ENCODE results near the gene CATSPER1. TPM values are rescaled to one million over a fixed set of nuclear protein-coding genes. Genes with fewer than 3 reads are reported as not detected.

CATSPER1 gene
- total and polyA plus RNA-seq, 2 experiments from 2014 or later = not detected

DNA sequence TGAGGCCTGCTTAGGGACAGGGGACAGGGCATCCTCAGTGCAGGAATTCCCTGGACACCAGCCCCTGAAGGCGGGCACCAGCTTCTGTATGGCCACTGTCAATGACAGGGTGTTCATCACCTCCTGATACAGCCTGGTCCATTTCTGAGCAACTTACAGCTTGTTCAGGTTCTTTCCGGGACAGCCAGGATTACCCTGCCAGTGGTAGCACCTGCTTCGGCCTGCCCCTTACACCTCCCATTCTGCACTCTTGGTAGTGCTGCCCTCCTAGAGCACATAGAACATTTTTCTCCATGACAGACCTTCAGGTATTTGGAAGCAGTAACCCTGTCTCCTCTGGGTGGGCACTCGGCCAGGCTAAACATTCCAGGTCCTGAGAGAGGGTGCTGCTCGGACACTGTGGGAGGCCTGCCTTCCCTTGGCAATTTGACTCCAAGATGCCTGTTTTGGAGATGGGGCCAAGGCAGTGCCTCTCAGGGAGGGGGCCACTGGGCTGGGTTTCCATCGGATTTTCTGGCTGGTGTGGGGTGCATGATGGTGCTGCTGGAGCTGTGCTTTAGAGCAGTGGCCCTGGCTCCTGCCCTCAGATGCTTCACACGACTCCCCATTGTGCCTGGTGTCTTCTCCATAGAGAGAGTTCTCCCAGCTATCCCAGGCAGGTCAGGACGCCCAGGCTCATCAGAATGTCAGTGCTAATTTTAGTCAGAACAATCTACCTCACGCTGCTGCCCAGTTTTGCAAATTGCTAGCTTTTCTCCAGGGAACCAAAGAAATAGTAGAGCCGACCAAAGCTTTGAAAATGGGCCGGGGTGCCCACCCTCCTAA, 21.5 kb upstream of the CATSPER1 start:
- peaks cover 14% of the 10 kb centered on the region for H3K27me3 Mint-ChIP-seq (ENCODE audit: insufficient read depth, low read depth, poor library complexity)
- Histone ChIP-seq H3K27ac (ENCODE audit: low read depth) (no peak overlapping the region), H3K27me3 (ENCODE audit: insufficient read depth) (no peaks in the 10 kb centered on the region), H3K4me1 (ENCODE audit: insufficient read depth) (peaks cover 16% of the 10 kb centered on the region), H2AFZ (no peak overlapping the region), H3K36me3 (ENCODE audit: insufficient read depth) (no peaks in the 10 kb centered on the region), H4K20me1 (replicated peaks; ENCODE audit: insufficient read depth) (no peaks in the 10 kb centered on the region; the same call in none of the 2 replicates), H3K9me2 (ENCODE audit: insufficient read depth) (no peaks in the 10 kb centered on the region), H3F3A (replicated peaks; ENCODE audit: low read depth) (peaks cover 21% of the 10 kb centered on the region; the same call in 1 of the 2 replicates), H3K4me3 (peak overlapping the region; percentile 81), H3K4me2 (peak overlapping the region; percentile 84), H3K79me2 (replicated peaks; ENCODE audit: insufficient read depth) (peaks cover 9% of the 10 kb centered on the region)
- DNase-seq (ENCODE audit: low spot score) = no peak
- H3K4me3 Mint-ChIP-seq = peak overlapping the region; percentile 87
- peaks cover 17% of the 10 kb centered on the region for H3K36me3 Mint-ChIP-seq (ENCODE audit: low read depth)
- H3K4me1 Mint-ChIP-seq = peaks cover 45% of the 10 kb centered on the region
- TF ChIP-seq ZNF331 (CRISPR knock-in tag; IDR thresholded peaks at IDR 0.05; ENCODE audit: low read depth) (no peak), JUNB (IDR thresholded peaks at IDR 0.05; ENCODE audit: unreplicated experiment) (no peak), ZNF462 (CRISPR knock-in tag; IDR thresholded peaks at IDR 0.05) (no peak), EZH2 (IDR thresholded peaks at IDR 0.05; ENCODE audit: low read depth, unreplicated experiment) (no peak), CTCF (conservative IDR thresholded peaks at IDR 0.05; ENCODE audit: low read depth in 2 of 2) (no peak), POLR2AphosphoS5 (IDR thresholded peaks at IDR 0.05; ENCODE audit: low read depth) (no peak), EZH2phosphoT487 (IDR thresholded peaks at IDR 0.05; ENCODE audit: unreplicated experiment) (no peak), ZNF114 (CRISPR knock-in tag; IDR thresholded peaks at IDR 0.05) (no peak), CREB1 (CRISPR knock-in tag; IDR thresholded peaks at IDR 0.05; ENCODE audit: low read depth) (no peak), NANOG (IDR thresholded peaks at IDR 0.05; ENCODE audit: borderline replicate concordance) (no peak), ETS1 (IDR thresholded peaks at IDR 0.05) (no peak), STAT1 (IDR thresholded peaks at IDR 0.05; ENCODE audit: unreplicated experiment) (no peak)
- TF ChIP-seq, protein P1, sequence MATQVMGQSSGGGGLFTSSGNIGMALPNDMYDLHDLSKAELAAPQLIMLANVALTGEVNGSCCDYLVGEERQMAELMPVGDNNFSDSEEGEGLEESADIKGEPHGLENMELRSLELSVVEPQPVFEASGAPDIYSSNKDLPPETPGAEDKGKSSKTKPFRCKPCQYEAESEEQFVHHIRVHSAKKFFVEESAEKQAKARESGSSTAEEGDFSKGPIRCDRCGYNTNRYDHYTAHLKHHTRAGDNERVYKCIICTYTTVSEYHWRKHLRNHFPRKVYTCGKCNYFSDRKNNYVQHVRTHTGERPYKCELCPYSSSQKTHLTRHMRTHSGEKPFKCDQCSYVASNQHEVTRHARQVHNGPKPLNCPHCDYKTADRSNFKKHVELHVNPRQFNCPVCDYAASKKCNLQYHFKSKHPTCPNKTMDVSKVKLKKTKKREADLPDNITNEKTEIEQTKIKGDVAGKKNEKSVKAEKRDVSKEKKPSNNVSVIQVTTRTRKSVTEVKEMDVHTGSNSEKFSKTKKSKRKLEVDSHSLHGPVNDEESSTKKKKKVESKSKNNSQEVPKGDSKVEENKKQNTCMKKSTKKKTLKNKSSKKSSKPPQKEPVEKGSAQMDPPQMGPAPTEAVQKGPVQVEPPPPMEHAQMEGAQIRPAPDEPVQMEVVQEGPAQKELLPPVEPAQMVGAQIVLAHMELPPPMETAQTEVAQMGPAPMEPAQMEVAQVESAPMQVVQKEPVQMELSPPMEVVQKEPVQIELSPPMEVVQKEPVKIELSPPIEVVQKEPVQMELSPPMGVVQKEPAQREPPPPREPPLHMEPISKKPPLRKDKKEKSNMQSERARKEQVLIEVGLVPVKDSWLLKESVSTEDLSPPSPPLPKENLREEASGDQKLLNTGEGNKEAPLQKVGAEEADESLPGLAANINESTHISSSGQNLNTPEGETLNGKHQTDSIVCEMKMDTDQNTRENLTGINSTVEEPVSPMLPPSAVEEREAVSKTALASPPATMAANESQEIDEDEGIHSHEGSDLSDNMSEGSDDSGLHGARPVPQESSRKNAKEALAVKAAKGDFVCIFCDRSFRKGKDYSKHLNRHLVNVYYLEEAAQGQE (IDR thresholded peaks at IDR 0.05; ENCODE audit: unreplicated experiment) = no peak
- H3K27ac Mint-ChIP-seq = no peak overlapping the region
- no peaks in the 10 kb centered on the region; the same call in 2 of the 3 replicates for H3K9me3 Mint-ChIP-seq
- ATAC-seq = no peak
